GM21619 (cell line): ENCODE measurements around the gene CRB1.
"Not testable (repeated sequence)": the region's sequence is repeated elsewhere in the genome, so short reads cannot be mapped to it uniquely, and the experiment has no call there.

Experiments used
- ATAC-seq: cut with Tn5 transposase; IDR thresholded peaks from one replicate; pipeline ENCODE4 v1.9.1; 2021; ENCODE audit not compliant: unreplicated experiment

CRB1 gene

DNA sequence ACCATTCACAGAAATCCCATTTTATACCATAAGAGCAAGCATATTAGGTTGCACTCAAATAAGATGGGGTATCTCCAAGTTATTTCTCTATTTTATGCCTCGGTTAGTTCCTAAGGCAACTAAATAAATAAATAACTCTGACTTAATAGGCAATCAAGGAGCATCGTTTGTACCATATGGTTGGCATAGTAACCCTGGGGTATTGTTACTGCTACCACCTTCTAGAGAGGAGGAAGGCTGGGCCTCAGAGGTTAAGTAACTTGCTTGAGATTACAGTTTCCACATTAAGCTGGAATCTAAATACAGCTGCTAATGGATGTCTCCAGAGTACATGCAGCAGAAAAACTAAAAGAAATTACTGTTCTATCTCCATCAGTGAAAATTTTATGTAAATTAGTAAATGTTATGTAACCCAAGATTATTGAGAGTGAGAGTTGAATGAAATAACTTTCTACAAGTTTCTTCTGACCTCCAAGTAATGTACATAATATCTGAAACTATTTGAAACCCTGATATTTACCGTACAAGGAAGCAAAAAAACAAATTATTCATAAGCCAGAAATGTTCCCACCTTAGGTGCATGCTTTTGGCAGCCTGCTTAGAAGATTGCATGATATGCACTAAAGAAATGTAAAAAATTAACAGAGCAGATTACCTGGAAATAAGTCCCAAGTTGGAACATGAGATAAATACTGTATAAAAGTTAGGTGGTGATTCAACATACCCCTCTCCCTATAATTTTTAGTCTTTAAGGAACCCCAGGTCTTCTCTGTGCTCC is 127.0 kb downstream of the CRB1 start:
- ATAC-seq = no peak

DNA sequence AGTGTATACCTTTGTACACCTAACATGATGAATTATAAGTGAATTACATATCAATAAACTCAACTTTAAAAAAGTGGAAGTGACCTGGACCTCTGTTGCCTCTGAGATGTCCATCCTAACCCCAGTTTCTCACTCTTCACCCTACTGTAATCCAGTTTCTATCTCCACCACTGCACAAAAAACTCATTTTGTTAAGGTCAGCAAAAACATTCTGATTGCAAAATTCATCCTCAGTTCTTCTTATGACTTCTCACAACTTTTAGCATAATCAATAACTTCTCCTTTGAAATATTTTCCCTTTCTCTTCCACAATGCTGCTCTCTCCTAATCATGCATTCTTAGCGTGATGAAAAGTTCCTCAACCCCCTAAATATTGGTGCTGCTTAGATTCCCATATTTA is 129.8 kb downstream of the CRB1 start:
- no peak for ATAC-seq

DNA sequence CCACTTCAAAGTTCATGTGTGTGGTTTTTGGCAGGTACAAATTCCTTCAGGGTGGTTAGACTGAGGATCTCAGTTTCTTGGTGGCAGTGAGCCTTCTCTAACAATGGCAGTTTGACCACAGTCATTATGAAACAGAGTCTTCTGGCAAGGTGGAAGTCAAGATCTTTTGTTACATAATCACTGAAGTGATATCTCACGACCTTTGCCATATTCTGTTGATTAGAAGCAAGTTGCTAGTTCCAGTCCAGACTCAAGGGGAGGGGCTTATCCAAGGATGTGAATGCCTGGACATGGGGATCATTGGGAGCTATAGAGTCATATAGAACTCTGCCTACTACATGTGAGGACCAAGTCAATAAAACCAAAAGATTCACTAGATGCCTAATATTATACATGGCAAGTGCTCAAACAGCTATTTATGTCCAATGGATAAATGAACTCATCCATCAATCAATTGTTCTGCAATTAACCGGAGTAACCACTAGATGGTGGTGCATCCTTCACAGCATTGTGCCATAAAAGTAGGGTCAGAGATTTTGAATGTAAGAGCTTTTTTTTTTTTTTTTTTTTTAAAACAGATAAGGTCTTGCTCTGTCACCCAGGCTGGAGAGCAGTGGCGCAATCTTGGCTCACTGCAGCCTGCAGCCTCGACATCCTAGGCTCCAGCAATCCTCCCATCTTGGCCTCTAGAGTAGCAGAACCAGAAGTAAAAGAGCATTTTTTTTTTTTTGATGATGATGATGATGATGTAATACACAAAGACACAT is 131.9 kb downstream of the CRB1 start:
- ATAC-seq = peak; percentile 89

DNA sequence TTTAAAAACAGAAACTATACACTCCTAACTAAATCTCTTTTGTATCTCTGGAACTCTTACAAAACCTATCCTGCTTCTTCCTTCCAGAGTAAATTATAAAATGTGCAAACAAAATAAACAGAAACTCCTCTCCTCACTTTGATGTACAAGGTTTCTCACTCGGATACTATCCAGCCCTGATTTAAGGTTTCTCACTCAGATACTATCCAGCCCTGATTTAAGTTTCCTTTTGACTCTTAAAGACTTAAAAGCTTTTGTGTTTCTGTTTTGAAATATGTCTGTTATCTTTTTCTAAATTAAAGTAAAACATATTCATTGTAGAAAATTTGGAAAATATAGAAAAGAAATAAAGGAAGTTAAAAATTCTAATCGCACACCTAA is 132.5 kb downstream of the CRB1 start:
- ATAC-seq = no peak

- ATAC-seq = no peak
Measured at GRCh38 chr1:197402189-197402588, 134.1 kb downstream of the CRB1 start.

DNA sequence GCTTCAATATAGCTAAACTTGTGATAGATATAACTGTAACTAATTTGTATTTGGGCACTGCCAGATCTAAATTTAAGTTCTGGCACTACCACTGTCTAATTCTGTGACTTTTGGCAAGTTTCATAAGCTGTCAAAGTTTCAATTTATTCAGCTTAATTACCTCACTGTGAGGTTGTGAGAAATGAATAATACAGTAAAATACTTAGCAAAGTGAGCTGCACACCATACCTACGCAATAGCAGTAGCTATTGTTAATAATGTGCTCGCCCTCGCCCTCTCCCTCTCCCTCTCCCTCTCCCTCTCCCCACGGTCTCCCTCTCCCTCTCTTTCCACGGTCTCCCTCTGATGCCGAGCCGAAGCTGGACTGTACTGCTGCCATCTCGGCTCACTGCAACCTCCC is 136.7 kb downstream of the CRB1 start:
- not testable (repeated sequence) for ATAC-seq

GRCh38 chr1:197405614-197406013 is 137.6 kb downstream of the CRB1 start:
- ATAC-seq = not testable (repeated sequence)

GRCh38 chr1:197413564-197413963 is 145.5 kb downstream of the CRB1 start:
- no peak for ATAC-seq

- ATAC-seq = no peak
Measured at GRCh38 chr1:197415221-197415620, 147.2 kb downstream of the CRB1 start.

DNA sequence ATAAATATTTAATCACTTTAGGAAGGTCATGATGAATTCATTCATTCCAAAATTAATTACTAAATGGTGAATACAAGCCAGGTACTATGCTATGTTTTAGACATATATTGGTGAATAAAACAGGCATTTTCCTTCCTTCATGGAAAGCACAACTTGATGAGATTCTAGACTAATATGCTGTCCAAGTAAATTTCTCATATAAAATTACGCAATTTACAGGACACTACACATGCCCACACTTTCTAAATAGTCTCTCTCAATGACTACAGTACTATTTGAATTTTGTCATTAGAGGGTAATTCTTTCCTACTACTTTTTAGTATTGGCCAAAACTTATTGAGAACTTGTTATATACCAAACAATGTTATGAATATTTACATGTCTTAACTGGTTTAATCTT is 150.6 kb downstream of the CRB1 start:
- no peak for ATAC-seq

DNA sequence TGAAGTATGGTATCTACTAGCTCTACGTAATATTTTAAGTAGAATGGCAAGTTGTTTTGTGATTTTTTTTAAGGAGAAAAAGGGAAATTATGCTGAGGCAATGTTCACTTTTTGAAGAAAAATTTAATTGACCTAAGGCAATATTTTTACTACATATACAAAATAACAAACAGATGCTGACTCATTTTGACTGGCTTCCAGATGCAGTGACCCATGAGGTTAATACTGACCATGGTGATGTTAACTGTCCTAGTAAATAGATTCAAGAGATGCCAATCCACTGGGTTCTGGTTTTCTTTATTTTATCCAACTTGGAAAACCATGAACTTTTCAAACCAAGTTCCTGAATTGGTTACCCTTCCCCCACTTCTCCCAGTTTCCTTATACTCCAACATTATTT is 154.9 kb downstream of the CRB1 start:
- ATAC-seq = no peak

DNA sequence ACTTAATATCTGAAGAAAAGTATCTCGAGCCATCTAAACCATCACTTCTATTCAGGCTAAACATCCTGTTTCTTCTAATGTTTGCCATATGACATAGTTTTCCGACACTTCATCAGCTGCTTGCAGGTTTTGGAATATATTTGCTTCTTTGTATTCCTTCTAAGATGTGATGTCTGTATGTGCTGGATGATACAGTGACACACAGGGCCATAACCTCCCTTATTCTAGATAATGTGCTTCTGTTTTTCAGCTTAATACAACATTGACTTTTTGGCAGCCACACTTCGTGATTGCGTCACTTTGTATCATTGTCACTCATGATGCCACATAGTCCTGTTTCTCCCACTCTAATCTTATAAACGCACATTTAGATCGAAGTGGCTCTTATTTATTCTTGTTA is 156.3 kb downstream of the CRB1 start:
- no peak for ATAC-seq

GRCh38 chr1:197429372-197429771 is 161.3 kb downstream of the CRB1 start:
- no peak for ATAC-seq

DNA sequence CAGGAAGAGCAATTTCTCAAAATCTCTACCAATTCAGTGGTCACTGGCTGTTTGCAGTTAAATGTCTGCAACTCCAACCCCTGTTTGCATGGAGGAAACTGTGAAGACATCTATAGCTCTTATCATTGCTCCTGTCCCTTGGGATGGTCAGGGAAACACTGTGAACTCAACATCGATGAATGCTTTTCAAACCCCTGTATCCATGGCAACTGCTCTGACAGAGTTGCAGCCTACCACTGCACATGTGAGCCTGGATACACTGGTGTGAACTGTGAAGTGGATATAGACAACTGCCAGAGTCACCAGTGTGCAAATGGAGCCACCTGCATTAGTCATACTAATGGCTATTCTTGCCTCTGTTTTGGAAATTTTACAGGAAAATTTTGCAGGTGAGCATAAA is 167.2 kb downstream of the CRB1 start:
- ATAC-seq = no peak

GRCh38 chr1:197437601-197438000 is 169.5 kb downstream of the CRB1 start:
- no peak for ATAC-seq

- ATAC-seq = no peak
Measured at GRCh38 chr1:197438010-197438790, 170.1 kb downstream of the CRB1 start.

GRCh38 chr1:197439708-197440280 is 171.7 kb downstream of the CRB1 start:
- no peak for ATAC-seq

GRCh38 chr1:197440715-197441114 is 172.7 kb downstream of the CRB1 start:
- no peak for ATAC-seq

DNA sequence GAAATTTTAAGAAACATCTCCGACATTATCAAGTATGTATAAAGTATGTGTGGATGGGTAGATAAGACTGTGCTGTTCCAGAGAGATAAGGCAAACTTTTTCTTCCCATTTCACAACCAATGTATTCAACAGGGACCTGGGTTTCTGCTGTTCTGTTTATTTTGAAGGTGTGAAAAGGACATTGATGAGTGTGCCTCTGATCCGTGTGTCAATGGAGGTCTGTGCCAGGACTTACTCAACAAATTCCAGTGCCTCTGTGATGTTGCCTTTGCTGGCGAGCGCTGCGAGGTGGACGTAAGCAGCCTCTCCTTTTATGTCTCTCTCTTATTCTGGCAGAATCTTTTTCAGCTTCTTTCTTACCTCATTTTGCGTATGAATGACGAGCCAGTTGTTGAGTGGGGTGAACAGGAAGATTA is 174.0 kb downstream of the CRB1 start:
- ATAC-seq = no peak

- no peak for ATAC-seq
Measured at GRCh38 chr1:197444755-197445154, 176.7 kb downstream of the CRB1 start.

- no peak for ATAC-seq
Measured at GRCh38 chr1:197448121-197448779, 180.2 kb downstream of the CRB1 start.
